Panc1 (cell line): Measurements from ENCODE around the gene NRP1.

Experiments
- CTCF ChIP-seq: fragments of 450-650 bp; IDR thresholded peaks from 2 replicates; pipeline ENCODE4 v1.5.1; 2017; ENCODE audit warnings: mild to moderate bottlenecking
- POLR2AphosphoS5 ChIP-seq: IDR thresholded peaks from 2 replicates; pipeline ENCODE4 v1.6.1; 2012; ENCODE audit warnings: mild to moderate bottlenecking, low read depth, low read length, moderate library complexity

GRCh38 chr10:33267708-33268107, 66.8 kb downstream of the NRP1 start:
- TF ChIP-seq CTCF (no peak), POLR2AphosphoS5 (no peak)
